Lower lobe of right lung (tissue), 2 donors: ENCODE results near the gene CACNA2D2. TPM values are rescaled to one million over a fixed set of nuclear protein-coding genes. Genes with fewer than 3 reads are reported as not detected.

Experiments used
- ATAC-seq, 2 donors: fragments of 200-7000 bp; cut with Tn5 transposase; one replicate each; pipeline ENCODE4 v1.9.1; 2020 to 2022; ENCODE audit warnings: mild to moderate bottlenecking in 2 of 2, moderate library complexity in 2 of 2
- DNase-seq: peaks from one replicate; pipeline ENCODE4 v3.0.0-alpha.2; 2020
- H3K27ac ChIP-seq: fragments of 200-600 bp; one replicate; pipeline ENCODE4 v1.8.0; 2022
- H3K27me3 ChIP-seq: fragments of 200-600 bp; one replicate; pipeline ENCODE4 v1.8.0; 2022; ENCODE audit warnings: low read depth
- H3K36me3 ChIP-seq: fragments of 200-600 bp; one replicate; pipeline ENCODE4 v1.8.0; 2022; ENCODE audit warnings: mild to moderate bottlenecking
- H3K4me1 ChIP-seq: fragments of 200-600 bp; one replicate; pipeline ENCODE4 v1.8.0; 2022
- H3K4me3 ChIP-seq: fragments of 200-600 bp; one replicate; pipeline ENCODE4 v1.8.0; 2022; ENCODE audit warnings: mild to moderate bottlenecking
- H3K9me3 ChIP-seq: fragments of 200-600 bp; one replicate; pipeline ENCODE4 v1.8.0; 2022
- intact Hi-C: fragments of 100-400 bp; cut with DNase I; formaldehyde crosslinking; loops from one replicate; pipeline ENCODE4 v1.11.0; 2022
- total RNA-seq: library from RNA; stranded (reverse); fragmentation: NEBNext Ultra II Directional; extraction: Animal tissue kit (Norgen Biotek cat#: 25700); gene quantifications from one replicate; pipeline ENCODE4 v1.2.1, GENCODE V29; 2021
- TF ChIP-seq, protein P1 (sequence below): fragments of 200-600 bp; IDR thresholded peaks from one replicate; pipeline ENCODE4 v1.8.0; 2022; ENCODE audit warnings: antibody characterized with exemption, mild to moderate bottlenecking
- donor health status: DM: no; HTN: yes; CAD: no; lungs with severe emphysema.

CACNA2D2 gene
- total RNA-seq, 1 donor from 2014 or later, result 105 TPM

DNA sequence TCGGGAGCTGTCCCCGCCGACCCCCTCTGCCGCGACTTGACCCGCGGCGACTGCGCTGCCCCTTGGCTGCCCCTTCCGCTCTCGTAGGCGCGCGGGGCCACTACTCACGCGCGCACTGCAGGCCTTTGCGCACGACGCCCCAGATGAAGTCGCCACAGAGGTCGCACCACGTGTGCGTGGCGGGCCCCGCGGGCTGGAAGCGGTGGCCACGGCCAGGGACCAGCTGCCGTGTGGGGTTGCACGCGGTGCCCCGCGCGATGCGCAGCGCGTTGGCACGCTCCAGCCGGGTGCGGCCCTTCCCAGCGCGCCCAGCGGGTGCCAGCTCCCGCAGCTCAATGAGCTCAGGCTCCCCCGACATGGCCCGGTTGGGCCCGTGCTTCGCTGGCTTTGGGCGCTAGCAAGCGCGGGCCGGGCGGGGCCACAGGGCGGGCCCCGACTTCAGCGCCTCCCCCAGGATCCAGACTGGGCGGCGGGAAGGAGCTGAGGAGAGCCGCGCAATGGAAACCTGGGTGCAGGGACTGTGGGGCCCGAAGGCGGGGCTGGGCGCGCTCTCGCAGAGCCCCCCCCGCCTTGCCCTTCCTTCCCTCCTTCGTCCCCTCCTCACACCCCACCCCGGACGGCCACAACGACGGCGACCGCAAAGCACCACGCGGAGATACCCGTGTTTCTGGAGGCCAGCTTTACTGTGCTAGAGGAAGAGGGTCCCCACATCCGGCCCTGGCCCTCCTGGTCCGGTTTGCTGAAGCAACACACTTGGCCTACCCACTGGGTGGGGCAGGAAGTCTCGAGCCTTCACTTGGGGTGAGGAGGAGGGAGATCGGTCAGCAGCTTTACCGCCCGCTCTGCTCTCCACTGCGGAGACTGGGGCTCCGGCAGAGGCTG is 162.7 kb downstream of the CACNA2D2 start, which contains the start of gene RASSF1:
Gene RASSF1 (minus strand): TSS at position 389 of the 882 bp plus-strand sequence. CDS start 31 bp downstream, at position 358.
- no peaks in the 10 kb centered on the region for H3K27me3 ChIP-seq
- intact Hi-C loops, result no loop called here
- TF ChIP-seq, protein P1, sequence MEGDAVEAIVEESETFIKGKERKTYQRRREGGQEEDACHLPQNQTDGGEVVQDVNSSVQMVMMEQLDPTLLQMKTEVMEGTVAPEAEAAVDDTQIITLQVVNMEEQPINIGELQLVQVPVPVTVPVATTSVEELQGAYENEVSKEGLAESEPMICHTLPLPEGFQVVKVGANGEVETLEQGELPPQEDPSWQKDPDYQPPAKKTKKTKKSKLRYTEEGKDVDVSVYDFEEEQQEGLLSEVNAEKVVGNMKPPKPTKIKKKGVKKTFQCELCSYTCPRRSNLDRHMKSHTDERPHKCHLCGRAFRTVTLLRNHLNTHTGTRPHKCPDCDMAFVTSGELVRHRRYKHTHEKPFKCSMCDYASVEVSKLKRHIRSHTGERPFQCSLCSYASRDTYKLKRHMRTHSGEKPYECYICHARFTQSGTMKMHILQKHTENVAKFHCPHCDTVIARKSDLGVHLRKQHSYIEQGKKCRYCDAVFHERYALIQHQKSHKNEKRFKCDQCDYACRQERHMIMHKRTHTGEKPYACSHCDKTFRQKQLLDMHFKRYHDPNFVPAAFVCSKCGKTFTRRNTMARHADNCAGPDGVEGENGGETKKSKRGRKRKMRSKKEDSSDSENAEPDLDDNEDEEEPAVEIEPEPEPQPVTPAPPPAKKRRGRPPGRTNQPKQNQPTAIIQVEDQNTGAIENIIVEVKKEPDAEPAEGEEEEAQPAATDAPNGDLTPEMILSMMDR, result no peak
- DNase-seq, result peak; percentile 89
- ATAC-seq, result peak; percentile 58 to 61
- peak within 1 kb of the TSS; percentile 84 for H3K4me3 ChIP-seq
- H3K36me3 ChIP-seq, result no peaks in the 10 kb centered on the region
- H3K27ac ChIP-seq, result peak within 1 kb of the TSS; percentile 98
- peaks cover 60% of the 10 kb centered on the region for H3K4me1 ChIP-seq
- no peaks in the 10 kb centered on the region for H3K9me3 ChIP-seq

DNA sequence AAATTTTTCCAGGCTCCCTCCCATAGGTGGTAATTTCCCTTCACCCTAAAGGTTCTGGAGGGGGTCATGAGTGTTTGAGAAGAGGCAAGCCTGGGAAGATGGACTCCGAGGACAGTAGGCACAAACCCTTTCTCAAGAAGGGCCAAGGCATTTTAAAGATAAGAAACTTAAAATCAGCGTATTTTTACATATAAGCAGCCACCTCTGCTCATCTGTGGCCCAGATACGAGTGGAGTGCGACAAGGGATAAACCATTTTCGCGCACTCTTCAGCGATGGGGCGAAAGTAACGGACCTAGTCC is 163.3 kb downstream of the CACNA2D2 start:
- Histone ChIP-seq H3K36me3 (no peaks in the 10 kb centered on the region), H3K4me3 (peak overlapping the region; percentile 84), H3K27me3 (no peaks in the 10 kb centered on the region), H3K4me1 (peaks cover 60% of the 10 kb centered on the region), H3K27ac (peak overlapping the region; percentile 98), H3K9me3 (no peaks in the 10 kb centered on the region)
- intact Hi-C loops, result no loop called here
- ATAC-seq (no peak), DNase-seq (no peak)
- TF ChIP-seq, protein P1, result no peak

DNA sequence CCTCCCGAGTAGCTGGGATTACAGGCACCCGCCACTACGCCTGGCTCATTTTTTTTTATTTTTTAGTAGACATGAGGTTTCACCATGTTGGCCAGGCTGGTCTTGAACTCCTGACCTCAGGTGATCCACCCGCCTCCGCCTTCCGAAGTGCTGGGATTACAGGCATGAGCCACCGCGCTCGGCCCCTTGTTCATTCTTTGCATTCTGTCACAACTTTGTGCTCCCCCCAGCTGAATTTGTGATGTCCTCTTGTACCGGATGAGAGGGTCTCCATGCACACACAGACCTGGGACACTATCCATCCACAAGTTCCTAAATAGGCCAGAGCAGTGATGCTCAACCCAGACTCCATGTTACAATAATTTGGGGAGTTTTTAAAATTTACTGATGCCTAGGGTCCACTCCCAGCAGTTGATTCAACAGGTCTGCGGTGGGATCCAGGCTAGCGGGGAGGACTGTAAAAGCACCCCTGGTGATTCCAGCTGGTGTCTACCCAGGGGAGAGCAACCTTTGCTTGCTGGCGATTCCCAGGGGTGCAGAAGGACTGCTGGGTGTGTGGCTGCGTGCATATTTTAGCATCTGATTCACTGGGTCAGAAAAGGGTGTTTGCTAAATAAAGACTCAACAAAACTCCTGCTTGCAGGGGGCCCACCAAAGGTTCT is 163.8 kb downstream of the CACNA2D2 start:
- no peaks in the 10 kb centered on the region for H3K27me3 ChIP-seq
- peak overlapping the region; percentile 98 for H3K27ac ChIP-seq
- no peak for ATAC-seq
- intact Hi-C loops, result no loop called here
- peaks cover 63% of the 10 kb centered on the region for H3K4me1 ChIP-seq
- H3K4me3 ChIP-seq, result peak overlapping the region; percentile 84
- TF ChIP-seq, protein P1, result no peak
- DNase-seq, result peak; percentile 48
- H3K9me3 ChIP-seq, result no peaks in the 10 kb centered on the region
- H3K36me3 ChIP-seq, result no peaks in the 10 kb centered on the region

DNA sequence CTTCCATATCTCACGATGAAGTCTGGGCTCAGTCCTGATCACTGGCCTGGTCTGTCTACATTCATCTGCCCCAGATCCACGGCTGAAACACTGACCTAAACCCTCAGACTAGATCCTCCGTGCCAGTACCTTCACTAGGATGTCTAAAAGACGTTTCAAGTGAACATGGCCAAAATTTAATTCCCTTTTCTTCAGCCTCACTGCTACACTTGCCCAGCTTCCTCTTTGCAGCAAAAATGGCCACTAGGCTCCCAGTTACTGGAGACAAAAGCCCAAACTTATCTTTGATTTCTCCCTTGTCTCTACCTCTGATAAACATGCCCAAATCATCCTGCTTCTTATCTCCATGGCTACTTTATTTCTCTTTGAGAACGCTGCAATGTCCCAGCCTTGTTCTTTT is 164.5 kb downstream of the CACNA2D2 start:
- H3K27me3 ChIP-seq, result no peaks in the 10 kb centered on the region
- no peaks in the 10 kb centered on the region for H3K9me3 ChIP-seq
- intact Hi-C loops, result no loop called here
- DNase-seq (no peak), ATAC-seq (no peak)
- TF ChIP-seq, protein P1, result no peak
- H3K4me3 ChIP-seq, result peak overlapping the region; percentile 84
- peak overlapping the region; percentile 98 for H3K27ac ChIP-seq
- no peaks in the 10 kb centered on the region for H3K36me3 ChIP-seq
- peaks cover 69% of the 10 kb centered on the region for H3K4me1 ChIP-seq

DNA sequence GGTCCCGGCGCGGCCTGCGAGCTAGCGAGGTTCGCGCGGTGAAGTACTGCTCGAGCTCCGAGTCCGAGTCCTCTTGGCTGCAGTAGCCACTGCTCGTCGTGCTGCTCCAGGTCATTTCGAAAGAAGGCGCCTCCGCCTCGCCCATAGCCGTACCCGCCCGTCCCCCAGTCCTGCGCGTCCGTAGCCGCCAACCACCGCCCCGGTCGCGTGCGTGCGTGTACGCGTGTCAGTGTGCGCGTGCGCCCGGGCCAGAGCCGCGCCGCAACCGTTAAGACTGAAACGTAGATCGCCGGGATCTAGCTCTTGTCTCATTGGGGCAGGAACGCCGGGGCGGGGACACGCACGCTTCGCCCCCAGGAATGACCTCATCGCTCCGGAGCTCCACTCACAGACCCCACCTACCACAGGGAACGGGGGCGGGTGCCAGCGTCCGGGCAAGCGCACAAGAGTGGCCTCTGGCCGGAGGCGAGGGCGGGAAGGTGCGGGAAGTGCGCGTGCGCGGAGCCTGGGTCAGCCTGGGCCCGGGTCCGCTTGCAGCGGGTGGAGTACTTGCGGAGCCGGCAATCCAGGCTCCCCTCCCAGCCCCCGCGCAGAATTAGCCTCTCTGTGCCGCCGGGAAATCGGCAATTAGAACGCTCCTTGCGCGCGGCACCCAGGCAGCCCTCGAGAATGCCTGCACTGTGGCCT is 166.1 kb downstream of the CACNA2D2 start:
- Histone ChIP-seq H3K36me3 (peaks cover 11% of the 10 kb centered on the region), H3K27me3 (no peaks in the 10 kb centered on the region), H3K27ac (peak overlapping the region; percentile 98), H3K4me1 (peaks cover 78% of the 10 kb centered on the region), H3K4me3 (peak overlapping the region; percentile 84), H3K9me3 (no peaks in the 10 kb centered on the region)
- ATAC-seq (peak; percentile 91 to 95), DNase-seq (peak; percentile 100)
- intact Hi-C loops, result no loop called here
- TF ChIP-seq, protein P1, result no peak
